Esophagus (tissue), 2 donors: Measurements from ENCODE around the gene CISD3. TPM values are rescaled to one million over a fixed set of nuclear protein-coding genes. Genes with fewer than 3 reads are reported as not detected.

Experiments used
- H3K27ac ChIP-seq, 2 donors: one replicate each; pipeline ENCODE4 v1.5.1; 2013; ENCODE audit warnings: low read depth in 2 of 2, mild to moderate bottlenecking in 2 of 2, inconsistent platforms in 1 of 2, low read length in 1 of 2, moderate library complexity in 1 of 2
- H3K27me3 ChIP-seq, 2 donors: one replicate each; pipeline ENCODE4 v1.6.1; 2013; ENCODE audit warnings: low read length in 2 of 2, control low read depth in 1 of 2, mild to moderate bottlenecking in 1 of 2; ENCODE audit not compliant: insufficient read depth in 2 of 2, control insufficient read depth in 1 of 2
- H3K36me3 ChIP-seq, 2 donors: one replicate each; pipeline ENCODE4 v1.6.1; 2013; ENCODE audit warnings: low read length in 1 of 2; ENCODE audit not compliant: control insufficient read depth in 2 of 2, insufficient read depth in 2 of 2
- H3K4me1 ChIP-seq, 2 donors: one replicate each; pipeline ENCODE4 v1.6.1; 2013; ENCODE audit warnings: low read length in 1 of 2; ENCODE audit not compliant: control insufficient read depth in 2 of 2, insufficient read depth in 2 of 2
- H3K4me3 ChIP-seq, 2 donors: one replicate each; pipeline ENCODE4 v1.5.1; 2013; ENCODE audit warnings: low read length in 2 of 2, mild to moderate bottlenecking in 2 of 2, low read depth in 1 of 2, moderate library complexity in 1 of 2
- H3K9me3 ChIP-seq, 2 donors: one replicate each; pipeline ENCODE4 v1.6.1; 2013; ENCODE audit warnings: mild to moderate bottlenecking in 2 of 2, low read depth in 1 of 2, low read length in 1 of 2, moderate library complexity in 1 of 2; ENCODE audit not compliant: control insufficient read depth in 2 of 2, insufficient read depth in 1 of 2
- whole genome bisulfite sequencing, 2 donors: extraction: QIAGEN DNeasy Blood & Tissue Kit; methylation state at CpG; one replicate each; pipeline ENCODE4 v1.1.7; 2013; 5-methylcytosine and 5-hydroxymethylcytosine counted together
- polyA plus RNA-seq, 2 donors: library from polyadenylated mRNA; stranded (reverse); fragments of 200-250 nt; gene quantifications; one replicate each; pipeline ENCODE4 v1.2.3, GENCODE V29; 2013
- donor health status: healthy with polysubstance abuse.
- donor health status: Bipolar disorder and iron deficiency.

CISD3 gene
- polyA plus RNA-seq, 2 donors, result 14.5 to 28.5 TPM

DNA sequence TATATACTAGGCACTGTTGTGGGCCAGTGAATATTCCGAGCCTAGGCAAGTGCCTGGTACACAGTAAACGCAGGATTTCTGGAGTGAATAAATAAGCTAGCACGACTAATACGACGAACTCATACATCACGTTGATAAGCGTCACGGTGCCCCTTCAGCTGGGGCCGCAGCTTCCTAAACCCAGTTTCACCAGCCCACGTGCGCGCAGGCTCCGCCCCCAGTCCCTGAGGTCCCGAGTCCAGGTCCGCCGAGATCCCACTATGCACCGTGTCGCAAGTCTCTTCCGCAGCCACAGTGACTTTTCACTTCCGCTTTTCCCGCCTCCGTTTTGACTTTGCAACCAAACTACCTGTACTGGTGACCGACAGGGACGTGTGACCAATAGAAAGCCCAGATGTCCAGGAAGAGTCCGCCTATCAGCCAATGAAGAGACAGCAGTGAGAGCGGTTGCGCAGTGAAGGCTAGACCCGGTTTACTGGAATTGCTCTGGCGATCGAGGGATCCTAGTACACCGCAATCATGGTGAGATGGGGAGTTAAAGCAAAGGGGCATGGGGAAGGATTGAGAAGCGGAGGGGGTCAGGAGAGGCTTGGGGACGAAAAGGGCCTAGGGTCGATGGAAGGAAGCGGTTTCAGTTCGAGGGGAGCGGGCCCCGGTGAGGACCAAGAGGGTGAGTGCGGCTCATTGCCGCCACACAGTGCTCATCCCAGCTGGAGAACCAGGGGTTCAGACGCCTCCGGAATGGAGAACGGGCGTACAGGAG lies 22.3 kb downstream of the CISD3 start, which contains the start of gene PSMB3:
Gene PSMB3, plus strand, starts transcription at position 434 of the 763 bp plus-strand sequence. Its CDS starts 86 bp downstream, at position 520.
- peaks cover 0 to 5% of the 10 kb centered on the region in 2 donors for H3K4me1 ChIP-seq

DNA sequence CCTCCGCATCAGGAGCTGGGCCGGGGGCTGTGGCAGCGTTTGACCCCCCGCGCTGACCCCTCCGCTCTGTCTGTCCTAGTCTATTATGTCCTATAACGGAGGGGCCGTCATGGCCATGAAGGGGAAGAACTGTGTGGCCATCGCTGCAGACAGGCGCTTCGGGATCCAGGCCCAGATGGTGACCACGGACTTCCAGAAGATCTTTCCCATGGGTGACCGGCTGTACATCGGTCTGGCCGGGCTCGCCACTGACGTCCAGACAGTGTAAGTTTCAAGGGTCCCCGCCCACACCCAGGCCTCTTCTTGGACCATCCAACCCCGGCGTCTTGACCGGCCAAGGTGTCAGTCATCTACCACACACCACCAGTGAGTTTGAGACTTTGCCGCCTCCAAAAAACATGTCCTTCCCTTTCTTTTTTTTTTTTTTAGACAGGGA lies 22.9 kb downstream of the CISD3 start:
- peaks cover 3 to 8% of the 10 kb centered on the region in 2 donors for H3K36me3 ChIP-seq
- peaks cover 0 to 5% of the 10 kb centered on the region in 2 donors for H3K4me1 ChIP-seq
- H3K27me3 ChIP-seq, result no peaks in the 10 kb centered on the region
- WGBS, 2 donors, result 6 to 7% methylated on average over 22 of the region's 22 CpGs
- H3K27ac ChIP-seq, result peak overlapping the region; percentile 81 to 87
- peak overlapping the region; percentile 88 to 89 for H3K4me3 ChIP-seq
- H3K9me3 ChIP-seq, result no peaks in the 10 kb centered on the region

More for the DNA sequence above, 22.3 kb downstream of the CISD3 start, which contains the start of gene PSMB3:
- Histone ChIP-seq H3K9me3 (no peaks in the 10 kb centered on the region), H3K36me3 (peaks cover 3% of the 10 kb centered on the region in 2 donors), H3K4me3 (peak within 1 kb of the TSS; percentile 88 to 89), H3K27me3 (no peaks in the 10 kb centered on the region), H3K27ac (peak within 1 kb of the TSS; percentile 89 to 94)
- WGBS, 2 donors, result 0 to 1% methylated on average over 43 to 44 of the region's 44 CpGs

DNA sequence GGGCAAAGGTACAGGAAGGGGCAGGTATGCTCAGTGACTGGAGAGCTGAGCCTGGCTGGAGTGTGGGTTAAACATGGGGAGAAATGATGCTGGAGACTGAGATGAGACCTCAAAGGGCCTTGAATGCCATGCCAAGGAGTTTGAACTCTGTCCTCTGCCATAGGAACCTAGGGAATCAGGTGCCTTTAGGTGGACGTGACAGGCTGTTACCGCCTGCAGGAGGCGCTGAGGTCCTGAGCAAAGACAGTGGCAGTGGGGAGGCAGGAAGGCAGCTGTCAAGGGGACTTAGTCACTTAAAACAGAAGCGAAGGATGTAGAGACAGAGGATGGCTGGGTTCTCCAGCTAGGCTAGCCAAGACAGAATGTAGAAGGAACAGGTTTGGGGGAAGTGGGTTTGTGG lies 31.5 kb downstream of the CISD3 start:
- peaks cover 15 to 56% of the 10 kb centered on the region in 2 donors for H3K36me3 ChIP-seq
- no peaks in the 10 kb centered on the region for H3K9me3 ChIP-seq
- no peak overlapping the region for H3K4me3 ChIP-seq
- H3K27me3 ChIP-seq, result no peaks in the 10 kb centered on the region
- no peaks in the 10 kb centered on the region for H3K4me1 ChIP-seq
- 76 to 80% methylated on average over 4 of the region's 4 CpGs for WGBS, 2 donors
- no peak overlapping the region for H3K27ac ChIP-seq

DNA sequence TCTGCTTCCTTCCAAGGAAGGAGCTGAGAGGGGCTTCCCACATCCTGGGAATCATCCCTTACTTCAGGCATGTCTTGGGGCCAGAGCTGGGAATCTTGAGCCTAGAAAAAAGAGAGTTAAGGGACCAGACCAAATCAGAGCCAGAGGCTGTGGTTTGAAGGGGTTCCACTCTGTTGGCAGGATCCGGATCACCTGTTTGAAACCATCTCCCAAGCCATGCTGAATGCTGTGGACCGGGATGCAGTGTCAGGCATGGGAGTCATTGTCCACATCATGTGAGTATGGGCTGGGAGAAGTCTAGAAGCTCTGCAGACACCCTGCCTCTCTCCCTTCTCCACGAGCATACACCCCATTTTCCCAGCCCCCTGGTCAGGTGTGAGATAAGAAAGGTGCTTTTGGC lies 32.1 kb downstream of the CISD3 start:
- H3K9me3 ChIP-seq, result no peaks in the 10 kb centered on the region
- H3K4me1 ChIP-seq, result no peaks in the 10 kb centered on the region
- no peak overlapping the region for H3K27ac ChIP-seq
- peaks cover 17 to 60% of the 10 kb centered on the region in 2 donors for H3K36me3 ChIP-seq
- H3K4me3 ChIP-seq, result no peak overlapping the region
- WGBS, 2 donors, result 82% methylated on average over 3 of the region's 3 CpGs
- no peaks in the 10 kb centered on the region for H3K27me3 ChIP-seq

DNA sequence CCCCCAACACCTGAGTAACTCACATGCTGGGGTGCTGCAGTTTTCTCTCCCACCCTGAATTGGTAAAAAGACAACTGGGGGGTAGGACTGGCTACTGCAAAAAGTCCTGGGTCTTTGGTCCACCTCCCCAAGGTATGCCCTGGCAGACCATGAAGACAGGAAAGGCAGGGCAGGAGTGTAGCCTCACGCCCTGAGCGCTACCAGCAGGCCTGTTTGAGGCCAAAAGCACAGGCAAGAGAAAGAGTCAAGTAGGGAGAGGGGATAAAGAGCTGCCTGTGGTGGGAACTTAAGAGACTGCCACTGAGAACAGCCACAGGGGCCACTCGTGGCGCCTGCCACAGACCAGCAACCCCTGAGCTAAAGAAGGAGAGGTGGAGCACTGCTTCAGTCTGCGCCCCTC lies 36.2 kb downstream of the CISD3 start:
- Histone ChIP-seq H3K4me3 (no peak overlapping the region), H3K4me1 (no peaks in the 10 kb centered on the region), H3K27ac (no peak overlapping the region), H3K27me3 (no peaks in the 10 kb centered on the region), H3K9me3 (no peaks in the 10 kb centered on the region), H3K36me3 (peaks cover 38 to 67% of the 10 kb centered on the region in 2 donors)
- WGBS, 2 donors, result 83 to 91% methylated on average over 5 of the region's 5 CpGs

DNA sequence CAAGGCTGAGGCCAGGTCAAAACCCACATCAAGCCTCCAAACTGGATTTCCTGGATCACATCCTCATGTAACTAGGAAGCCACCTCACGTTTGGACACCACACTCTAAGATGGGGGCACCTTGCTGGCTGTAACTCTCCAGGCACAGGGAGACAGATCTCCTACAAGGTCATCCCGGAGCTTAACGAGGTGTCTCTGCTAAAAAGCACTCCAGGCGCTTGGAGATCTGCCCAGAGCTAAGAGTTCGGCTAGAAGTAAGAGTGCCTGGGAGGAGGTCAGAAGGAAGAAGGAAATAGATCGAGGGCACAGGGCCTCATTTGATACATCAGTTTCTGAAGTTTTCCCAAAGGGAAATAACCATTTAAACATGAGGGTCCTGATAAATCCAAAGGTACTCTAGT lies 38.3 kb downstream of the CISD3 start:
- H3K27ac ChIP-seq, result no peak overlapping the region
- no peaks in the 10 kb centered on the region for H3K9me3 ChIP-seq
- peaks cover 30 to 59% of the 10 kb centered on the region in 2 donors for H3K36me3 ChIP-seq
- 52 to 65% methylated on average over 6 of the region's 6 CpGs for WGBS, 2 donors
- no peaks in the 10 kb centered on the region for H3K4me1 ChIP-seq
- H3K27me3 ChIP-seq, result no peaks in the 10 kb centered on the region
- no peak overlapping the region for H3K4me3 ChIP-seq

DNA sequence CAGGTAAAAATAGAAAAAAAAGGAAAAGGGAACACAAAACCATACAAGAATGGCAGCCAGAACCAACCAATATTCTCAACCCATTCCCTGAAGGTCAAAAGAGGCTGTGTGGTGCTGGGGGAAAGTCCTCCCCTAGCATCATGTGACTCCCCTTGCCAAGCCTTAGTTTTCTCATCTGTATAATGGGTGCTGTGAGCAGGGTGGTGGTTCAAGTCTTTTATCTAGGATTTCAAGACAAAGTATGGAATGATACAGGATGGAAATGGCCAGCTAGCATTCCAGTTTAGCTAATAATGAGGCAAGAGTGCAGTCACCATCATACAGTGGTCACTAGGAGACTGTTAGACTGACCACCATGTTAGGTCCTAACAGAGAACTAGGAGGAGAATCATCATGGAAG lies 43.1 kb downstream of the CISD3 start:
- no peaks in the 10 kb centered on the region for H3K4me1 ChIP-seq
- no peaks in the 10 kb centered on the region for H3K9me3 ChIP-seq
- peaks cover 33 to 48% of the 10 kb centered on the region in 2 donors for H3K36me3 ChIP-seq
- no peak overlapping the region for H3K4me3 ChIP-seq
- no peak overlapping the region for H3K27ac ChIP-seq
- no peaks in the 10 kb centered on the region for H3K27me3 ChIP-seq

DNA sequence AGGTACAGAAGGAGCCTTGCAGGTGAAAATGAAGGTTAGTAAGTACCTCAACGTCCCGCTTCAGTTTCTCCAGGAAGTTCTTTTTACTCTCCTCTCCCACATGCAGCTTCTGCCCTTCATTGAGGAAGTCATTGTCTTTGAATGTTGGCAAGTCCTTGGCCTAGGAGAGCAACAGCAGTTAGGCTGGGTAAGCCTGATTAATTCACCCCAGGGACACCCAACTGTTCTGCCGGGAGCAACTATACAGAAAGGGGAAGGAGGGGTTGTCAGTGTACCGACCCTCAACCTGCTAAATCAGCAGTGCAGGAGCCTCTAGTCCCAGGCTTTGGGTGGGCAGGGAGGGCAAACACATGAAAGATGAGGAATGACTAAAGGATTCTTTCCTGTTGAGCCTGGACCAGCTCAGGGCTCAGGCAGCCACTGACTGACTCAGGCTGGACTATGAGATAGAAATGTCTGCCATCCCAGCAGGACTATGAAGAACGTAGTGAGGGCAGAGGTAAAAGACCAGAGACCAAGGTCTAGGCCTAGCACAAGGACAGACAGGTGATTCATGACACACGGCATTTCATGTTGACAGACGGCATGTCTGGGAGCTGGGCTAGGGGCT lies 47.6 kb downstream of the CISD3 start:
- H3K27ac ChIP-seq, result no peak overlapping the region
- no peaks in the 10 kb centered on the region for H3K4me1 ChIP-seq
- 78 to 80% methylated on average over 7 of the region's 7 CpGs for WGBS, 2 donors
- no peaks in the 10 kb centered on the region for H3K27me3 ChIP-seq
- H3K4me3 ChIP-seq, result no peak overlapping the region
- H3K9me3 ChIP-seq, result no peaks in the 10 kb centered on the region
- H3K36me3 ChIP-seq, result peaks cover 46 to 64% of the 10 kb centered on the region in 2 donors

DNA sequence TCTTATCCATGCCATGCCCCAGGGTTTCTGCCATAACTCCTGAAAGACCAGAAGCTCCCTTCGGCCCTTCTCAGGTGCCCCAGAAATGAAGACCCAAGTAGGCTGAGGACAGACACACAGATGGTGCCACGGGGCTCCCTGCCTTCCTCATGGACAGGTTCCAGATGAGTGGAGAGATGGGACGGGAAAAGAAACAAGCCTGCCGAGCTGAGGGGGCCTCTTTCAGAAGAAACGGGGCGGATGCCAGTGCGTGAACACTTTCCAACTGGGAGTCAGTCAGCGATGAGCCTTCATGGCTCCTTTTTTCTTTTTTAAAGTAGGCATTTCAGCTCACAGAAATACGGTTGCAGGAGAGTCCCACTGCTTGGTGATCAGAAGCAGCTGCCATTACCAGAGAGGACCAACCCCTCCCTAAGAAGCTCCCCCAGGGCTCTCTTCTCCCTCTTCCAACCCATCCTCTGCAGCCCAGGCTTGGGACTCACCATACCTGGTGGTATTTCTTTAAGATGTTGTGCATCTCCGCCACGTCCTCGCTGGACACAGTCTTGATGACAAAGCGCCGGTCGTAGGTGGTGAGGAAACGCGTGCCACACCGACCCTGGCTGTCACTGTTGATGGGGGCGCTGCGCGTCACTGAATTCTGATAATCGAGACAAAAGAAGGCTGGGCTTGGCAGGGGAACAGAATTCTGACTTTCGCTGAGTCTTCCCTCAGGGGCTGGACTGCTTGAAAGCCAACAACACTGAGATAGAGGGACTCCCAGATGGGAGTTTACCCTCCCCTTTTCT lies 50.0 kb downstream of the CISD3 start:
- peaks cover 0 to 2% of the 10 kb centered on the region in 2 donors for H3K4me1 ChIP-seq
- H3K4me3 ChIP-seq, result no peak overlapping the region
- H3K36me3 ChIP-seq, result peaks cover 34 to 65% of the 10 kb centered on the region in 2 donors
- no peaks in the 10 kb centered on the region for H3K27me3 ChIP-seq
- 86 to 88% methylated on average over 23 of the region's 23 CpGs for whole genome bisulfite sequencing, 2 donors
- H3K9me3 ChIP-seq, result no peaks in the 10 kb centered on the region
- no peak overlapping the region for H3K27ac ChIP-seq
